ENCODE results near the gene VANGL2. TPM values are rescaled to one million over a fixed set of nuclear protein-coding genes. Genes with fewer than 3 reads are reported as not detected.

VANGL2 gene
- total and polyA plus RNA-seq, 7 donors, result 0.18 to 0.94 (median 0.44) TPM

GRCh38 chr1:160360227-160360695 lies 40.1 kb upstream of the VANGL2 start:
- no peak for DNase-seq
- H3K27me3 ChIP-seq (ENCODE audit: insufficient read depth in 3 of 3, low read length in 2 of 3), result no peaks in the 10 kb centered on the region
- H3K4me3 ChIP-seq, result no peak overlapping the region
- peak overlapping the region; percentile 59 for H3K27ac ChIP-seq
- peaks cover 22 to 58% of the 10 kb centered on the region in 2 donors for H3K36me3 ChIP-seq (ENCODE audit: insufficient read depth in 1 of 2, low read depth in 1 of 2)
- H3K9me3 ChIP-seq, result no peaks in the 10 kb centered on the region
- intact Hi-C loops (cut with DNase I), result no loop called here
- no peak for TF ChIP-seq CTCF (IDR thresholded peaks at IDR 0.05)
- H3K4me1 ChIP-seq, result no peaks in the 10 kb centered on the region
- peak; percentile 17 to 51 (median 28) for ATAC-seq
- WGBS, 3 donors, result 34 to 49% (median 42%) methylated on average over 8 of the region's 8 CpGs

GRCh38 chr1:160361199-160361598 lies 39.2 kb upstream of the VANGL2 start:
- WGBS, 3 donors, result 74 to 81% (median 77%) methylated on average over 2 of the region's 2 CpGs
- Histone ChIP-seq H3K36me3 (ENCODE audit: insufficient read depth in 1 of 2, low read depth in 1 of 2) (peaks cover 19 to 49% of the 10 kb centered on the region in 2 donors), H3K9me3 (no peaks in the 10 kb centered on the region), H3K4me1 (no peaks in the 10 kb centered on the region), H3K27ac (no peak overlapping the region), H3K27me3 (ENCODE audit: insufficient read depth in 3 of 3, low read length in 2 of 3) (no peaks in the 10 kb centered on the region), H3K4me3 (no peak overlapping the region)
- ATAC-seq, result no peak
- intact Hi-C loops (cut with DNase I), result no loop called here
- no peak for TF ChIP-seq CTCF (IDR thresholded peaks at IDR 0.05)
- no peak for DNase-seq

GRCh38 chr1:160361814-160362167 lies 38.6 kb upstream of the VANGL2 start:
- H3K4me3 ChIP-seq, result no peak overlapping the region
- ATAC-seq (no peak), DNase-seq (no peak)
- WGBS, 3 donors, result 72 to 85% (median 78%) methylated on average over 4 of the region's 4 CpGs
- intact Hi-C loops (cut with DNase I), result no loop called here
- H3K4me1 ChIP-seq, result no peaks in the 10 kb centered on the region
- no peaks in the 10 kb centered on the region for H3K9me3 ChIP-seq
- no peak overlapping the region for H3K27ac ChIP-seq
- no peaks in the 10 kb centered on the region for H3K27me3 ChIP-seq (ENCODE audit: insufficient read depth in 3 of 3, low read length in 2 of 3)
- H3K36me3 ChIP-seq (ENCODE audit: insufficient read depth in 1 of 2, low read depth in 1 of 2), result peaks cover 14 to 43% of the 10 kb centered on the region in 2 donors
- no peak for TF ChIP-seq CTCF (IDR thresholded peaks at IDR 0.05)

- H3K36me3 ChIP-seq (ENCODE audit: insufficient read depth in 1 of 2, low read depth in 1 of 2), result peaks cover 11 to 37% of the 10 kb centered on the region in 2 donors
- no peak overlapping the region for H3K4me3 ChIP-seq
- H3K9me3 ChIP-seq, result no peaks in the 10 kb centered on the region
- no peak overlapping the region for H3K27ac ChIP-seq
- H3K4me1 ChIP-seq, result no peaks in the 10 kb centered on the region
- intact Hi-C loops (cut with DNase I), result no loop called here
- TF ChIP-seq CTCF (IDR thresholded peaks at IDR 0.05), result no peak
- DNase-seq (no peak), ATAC-seq (no peak)
- WGBS, 3 donors, result 63 to 75% (median 71%) methylated on average over 7 to 9 of the region's 9 CpGs
- H3K27me3 ChIP-seq (ENCODE audit: insufficient read depth in 3 of 3, low read length in 2 of 3), result no peaks in the 10 kb centered on the region
These were observed 38.0 kb upstream of the VANGL2 start for GRCh38 chr1:160362168-160362957.
